Measurements from ENCODE around the gene PHF24. TPM values are rescaled to one million over a fixed set of nuclear protein-coding genes. Genes with fewer than 3 reads are reported as not detected.

Gene PHF24
- total RNA-seq, 1 experiment from 2014 or later = not detected

DNA sequence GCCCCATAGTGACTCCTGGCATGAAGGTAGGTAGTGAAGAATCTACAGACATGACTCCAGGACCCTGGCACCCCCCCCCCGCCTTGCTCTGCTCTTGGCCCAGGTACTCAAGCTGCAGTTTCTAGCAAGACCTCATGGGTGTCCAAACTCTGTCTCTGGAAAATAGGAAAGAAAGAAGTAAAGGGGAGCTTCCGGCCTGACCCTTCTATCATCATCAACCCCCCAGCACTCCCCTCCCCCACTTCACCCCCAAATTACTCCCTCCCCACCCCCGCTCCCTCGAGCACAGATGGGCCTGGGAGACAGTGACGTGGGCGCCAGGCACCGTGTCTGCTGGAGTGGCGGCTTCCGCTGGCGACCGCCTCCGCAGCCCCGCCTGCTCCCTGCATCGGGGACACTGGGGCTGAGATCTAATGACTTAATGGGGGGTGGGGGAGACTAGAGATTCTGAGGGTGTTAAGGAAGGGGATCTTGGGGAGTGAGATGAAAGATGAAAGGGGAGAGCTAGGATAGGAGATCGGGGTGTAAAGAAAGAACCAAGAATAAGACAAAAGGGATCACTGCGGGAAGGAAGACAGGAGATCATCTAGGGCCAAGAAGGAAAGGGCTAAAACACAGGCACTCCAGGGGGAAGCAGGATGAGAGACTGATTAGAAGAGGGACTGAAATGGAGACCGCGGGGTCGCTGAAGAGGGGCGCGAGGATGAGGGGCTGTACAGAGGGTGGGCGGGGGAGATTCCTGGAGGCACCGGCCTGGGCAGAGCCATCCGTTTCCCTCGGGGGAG, 30.3 kb downstream of the PHF24 start:
- Mint-ChIP-seq H3K4me1 (ENCODE audit: insufficient read depth, unreplicated experiment) (peaks cover 24% of the 10 kb centered on the region), H3K36me3 (ENCODE audit: insufficient read depth, unreplicated experiment) (peaks cover 6% of the 10 kb centered on the region), H3K27me3 (ENCODE audit: insufficient read depth, unreplicated experiment) (no peaks in the 10 kb centered on the region), H3K4me3 (ENCODE audit: unreplicated experiment) (peak overlapping the region; percentile 78), H3K27ac (ENCODE audit: low read depth, unreplicated experiment) (peak overlapping the region; percentile 46), H3K9me3 (ENCODE audit: unreplicated experiment) (no peaks in the 10 kb centered on the region)
- intact Hi-C loops (cut with micrococcal nuclease) = no loop called here
- TF ChIP-seq, protein P1, sequence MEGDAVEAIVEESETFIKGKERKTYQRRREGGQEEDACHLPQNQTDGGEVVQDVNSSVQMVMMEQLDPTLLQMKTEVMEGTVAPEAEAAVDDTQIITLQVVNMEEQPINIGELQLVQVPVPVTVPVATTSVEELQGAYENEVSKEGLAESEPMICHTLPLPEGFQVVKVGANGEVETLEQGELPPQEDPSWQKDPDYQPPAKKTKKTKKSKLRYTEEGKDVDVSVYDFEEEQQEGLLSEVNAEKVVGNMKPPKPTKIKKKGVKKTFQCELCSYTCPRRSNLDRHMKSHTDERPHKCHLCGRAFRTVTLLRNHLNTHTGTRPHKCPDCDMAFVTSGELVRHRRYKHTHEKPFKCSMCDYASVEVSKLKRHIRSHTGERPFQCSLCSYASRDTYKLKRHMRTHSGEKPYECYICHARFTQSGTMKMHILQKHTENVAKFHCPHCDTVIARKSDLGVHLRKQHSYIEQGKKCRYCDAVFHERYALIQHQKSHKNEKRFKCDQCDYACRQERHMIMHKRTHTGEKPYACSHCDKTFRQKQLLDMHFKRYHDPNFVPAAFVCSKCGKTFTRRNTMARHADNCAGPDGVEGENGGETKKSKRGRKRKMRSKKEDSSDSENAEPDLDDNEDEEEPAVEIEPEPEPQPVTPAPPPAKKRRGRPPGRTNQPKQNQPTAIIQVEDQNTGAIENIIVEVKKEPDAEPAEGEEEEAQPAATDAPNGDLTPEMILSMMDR (IDR thresholded peaks at IDR 0.05; ENCODE audit: unreplicated experiment) = no peak
- POLR2A ChIA-PET = interaction anchor here (1.1 to 1.9 kb wide), 3 partner anchors 13 to 91 kb away, joined by 3 to 9 read pairs (median 8); partner anchors contain the start of gene FANCG
- CTCF ChIA-PET = interaction anchor here (0.7 to 3.6 kb wide), 2 partner anchors 11 to 89 kb away, joined by 3 to 23 read pairs; no protein-coding TSS in a partner anchor
- BruUV-seq (replicated peaks) = no TSS peak
- DNase-seq (ENCODE audit: unreplicated experiment) = no peak

DNA sequence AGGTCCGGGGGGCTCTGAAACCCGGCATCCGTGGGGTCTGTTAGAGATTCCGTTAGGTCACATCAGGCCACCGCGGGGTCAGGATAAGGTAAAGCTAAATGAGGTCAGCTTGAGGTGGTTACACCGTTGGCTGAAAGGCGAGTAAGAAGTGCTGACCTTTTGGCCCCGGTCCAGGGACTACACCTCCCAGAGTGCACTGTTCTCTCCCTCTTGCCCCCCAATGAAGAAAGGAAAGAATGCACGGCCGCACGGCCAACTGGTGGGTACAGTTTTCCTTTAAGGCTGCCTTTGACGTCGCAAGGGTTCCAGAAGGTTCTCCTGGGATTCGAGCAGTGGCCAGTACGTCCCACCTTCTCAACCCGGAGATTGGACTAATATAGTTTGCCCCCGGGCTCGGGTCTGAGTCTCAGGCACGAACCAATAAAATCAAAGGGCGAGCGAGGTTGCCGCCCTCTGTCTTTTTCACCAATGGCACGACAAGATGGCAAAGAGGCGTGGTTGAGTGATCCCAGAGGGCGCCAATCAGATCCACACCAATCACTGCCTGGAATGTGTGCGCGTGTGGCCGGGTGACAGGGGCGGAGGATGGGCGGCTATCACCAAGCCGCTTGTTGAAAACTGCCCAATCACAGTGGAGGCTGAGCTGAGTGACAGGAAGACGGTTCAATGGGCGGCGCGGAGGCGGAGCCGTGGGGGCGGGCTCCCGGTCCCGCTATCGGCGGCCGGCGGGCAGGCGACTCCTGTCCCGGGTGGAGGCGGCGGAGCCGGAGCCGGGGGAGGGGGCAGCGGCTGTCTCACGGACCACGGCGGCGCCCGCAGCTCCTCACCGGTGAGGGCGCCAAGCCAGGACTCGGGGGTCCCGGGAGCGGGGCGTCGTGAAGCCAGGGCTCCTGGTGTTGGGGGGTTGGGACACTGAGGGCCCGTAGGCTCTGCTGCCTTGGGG, 31.2 kb downstream of the PHF24 start, which contains the start of gene DNAJB5:
Gene DNAJB5 (plus strand): TSS at position 743 of the 943 bp plus-strand sequence. CDS start 886 bp downstream, outside the sequence.
- intact Hi-C loops (cut with micrococcal nuclease) = no loop called here
- Mint-ChIP-seq H3K27me3 (ENCODE audit: insufficient read depth, unreplicated experiment) (no peaks in the 10 kb centered on the region), H3K4me3 (ENCODE audit: unreplicated experiment) (peak within 1 kb of the TSS; percentile 78), H3K9me3 (ENCODE audit: unreplicated experiment) (no peaks in the 10 kb centered on the region), H3K36me3 (ENCODE audit: insufficient read depth, unreplicated experiment) (peaks cover 6% of the 10 kb centered on the region), H3K27ac (ENCODE audit: low read depth, unreplicated experiment) (peak within 1 kb of the TSS; percentile 46), H3K4me1 (ENCODE audit: insufficient read depth, unreplicated experiment) (peaks cover 32% of the 10 kb centered on the region)
- ChIA-PET CTCF (interaction anchor here (0.6 to 3.6 kb wide), 6 partner anchors 8 to 90 kb away, joined by 3 to 23 read pairs (median 4); no protein-coding TSS in a partner anchor), POLR2A (interaction anchor here (0.6 to 1.9 kb wide), 9 partner anchors 12 to 1495 kb away, joined by 3 to 9 read pairs (median 4); partner anchors contain the start of genes FANCG and VCP)
- DNase-seq (ENCODE audit: unreplicated experiment) = peak; percentile 99
- TF ChIP-seq, protein P1 (IDR thresholded peaks at IDR 0.05; ENCODE audit: unreplicated experiment) = no peak
- BruUV-seq (replicated peaks) = no TSS peak

DNA sequence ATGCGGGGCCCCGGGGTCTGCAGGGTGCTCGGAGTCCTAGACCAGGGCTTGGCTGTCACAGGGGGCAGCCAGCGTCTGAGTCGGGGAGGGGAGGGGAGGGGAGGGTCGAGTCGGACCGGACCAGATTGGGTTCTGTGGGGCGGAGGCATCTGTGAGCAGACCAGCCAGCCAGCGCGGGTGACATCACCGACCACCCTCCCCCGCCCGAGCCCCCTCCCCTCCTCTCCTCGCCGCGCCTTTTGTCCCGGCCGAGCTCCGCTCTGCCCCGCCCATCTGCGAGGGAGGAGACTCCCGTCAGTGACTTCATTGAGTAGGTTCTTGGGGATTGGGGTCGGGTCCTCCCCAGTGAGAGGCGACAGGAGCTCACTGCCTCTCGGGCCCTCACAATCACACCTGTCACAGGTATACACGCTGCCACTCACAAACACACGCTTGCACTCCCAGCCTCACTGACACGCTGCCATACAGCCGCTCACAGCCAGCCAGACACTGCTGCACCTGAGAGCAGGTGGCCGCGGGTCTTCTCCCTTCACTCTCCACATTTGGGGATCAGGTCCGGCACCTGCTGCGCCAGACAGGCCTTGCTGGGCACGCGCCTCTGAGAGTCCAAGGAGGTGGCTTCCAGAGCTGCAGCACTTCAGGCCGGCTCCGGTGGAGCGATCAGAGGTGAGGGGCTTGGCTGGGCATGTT, 32.0 kb downstream of the PHF24 start:
- H3K9me3 Mint-ChIP-seq (ENCODE audit: unreplicated experiment) = no peaks in the 10 kb centered on the region
- H3K4me3 Mint-ChIP-seq (ENCODE audit: unreplicated experiment) = peak overlapping the region; percentile 78
- BruUV-seq (replicated peaks) = no TSS peak
- H3K4me1 Mint-ChIP-seq (ENCODE audit: insufficient read depth, unreplicated experiment) = peaks cover 37% of the 10 kb centered on the region
- H3K36me3 Mint-ChIP-seq (ENCODE audit: insufficient read depth, unreplicated experiment) = peaks cover 6% of the 10 kb centered on the region
- H3K27ac Mint-ChIP-seq (ENCODE audit: low read depth, unreplicated experiment) = peak overlapping the region; percentile 46
- intact Hi-C loops (cut with micrococcal nuclease) = loop anchor here (10.0 kb wide), 1 partner anchor 65 kb away; no protein-coding TSS in a partner anchor
- TF ChIP-seq, protein P1 (IDR thresholded peaks at IDR 0.05; ENCODE audit: unreplicated experiment) = no peak
- POLR2A ChIA-PET = interaction anchor here (0.6 to 1.9 kb wide), 7 partner anchors 28 to 1494 kb away, joined by 3 to 9 read pairs (median 4); partner anchors contain the start of genes FANCG and VCP
- DNase-seq (ENCODE audit: unreplicated experiment) = no peak
- H3K27me3 Mint-ChIP-seq (ENCODE audit: insufficient read depth, unreplicated experiment) = no peaks in the 10 kb centered on the region
- CTCF ChIA-PET = interaction anchor here (1.1 to 3.6 kb wide), 2 partner anchors 37 to 90 kb away, joined by 3 to 23 read pairs; no protein-coding TSS in a partner anchor

Measured in MCF 10A (cell line).